CD8-positive, alpha-beta memory T cell (primary cell): Measurements from ENCODE around the gene CREB5. TPM values are rescaled to one million over a fixed set of nuclear protein-coding genes. Genes with fewer than 3 reads are reported as not detected.

ENCODE experiments used
- CTCF ChIA-PET: fragments of 350-600 bp; sonication (Branson Sonifier 250); formaldehyde crosslinking; loops from one replicate; lab custom pipeline; 2021; ENCODE audit warnings: antibody characterized with exemption; lab: Charles Lee
- POLR2A ChIA-PET: fragments of 350-600 bp; sonication (Branson Sonifier 250); formaldehyde crosslinking; loops from one replicate; lab custom pipeline; 2021; ENCODE audit warnings: antibody characterized with exemption; lab: Charles Lee
- DNase-seq, 5 donors: peaks; one replicate each; pipeline versions ENCODE4 v3.0.0 to v3.0.0-alpha.2; 2020 to 2022; ENCODE audit warnings: mixed read lengths in 1 of 5
- H3K27ac ChIP-seq: one replicate; pipeline ENCODE4 v1.7.0; 2013; ENCODE audit warnings: low read depth, mild to moderate bottlenecking, low read length, moderate library complexity
- H3K27me3 ChIP-seq: 2 replicates; pipeline ENCODE4 v1.7.0; 2013; ENCODE audit warnings: low read length, mild to moderate bottlenecking; ENCODE audit not compliant: insufficient read depth, poor library complexity, severe bottlenecking
- H3K36me3 ChIP-seq: 2 replicates; pipeline ENCODE4 v1.7.0; 2013; ENCODE audit warnings: mild to moderate bottlenecking, low read length, moderate library complexity; ENCODE audit not compliant: insufficient read depth
- H3K4me1 ChIP-seq: 2 replicates; pipeline ENCODE4 v1.7.0; 2013; ENCODE audit warnings: mild to moderate bottlenecking, low read length, moderate library complexity; ENCODE audit not compliant: insufficient read depth
- H3K4me3 ChIP-seq: 2 replicates; pipeline ENCODE4 v1.7.0; 2013; ENCODE audit warnings: mild to moderate bottlenecking, low read length
- H3K9me3 ChIP-seq: 2 replicates; pipeline ENCODE4 v1.7.0; 2013; ENCODE audit warnings: mild to moderate bottlenecking, low read length
- H3K27ac Mint-ChIP-seq, 8 donors: one replicate each; pipeline ENCODE4 v1.8.0; 2020 to 2021; ENCODE audit warnings: mixed read lengths in 8 of 8, mild to moderate bottlenecking in 6 of 8, inconsistent platforms in 3 of 8, moderate library complexity in 3 of 8
- H3K27me3 Mint-ChIP-seq, 2 donors: one replicate each; pipeline ENCODE4 v1.8.0; 2020 to 2021; ENCODE audit warnings: mixed read lengths in 2 of 2, mild to moderate bottlenecking in 1 of 2, moderate library complexity in 1 of 2
- H3K36me3 Mint-ChIP-seq, 3 donors: one replicate each; pipeline ENCODE4 v1.8.0; 2020 to 2021; ENCODE audit warnings: mixed read lengths in 3 of 3, inconsistent platforms in 1 of 3, mild to moderate bottlenecking in 1 of 3
- H3K4me1 Mint-ChIP-seq, 3 donors: one replicate each; pipeline ENCODE4 v1.8.0; 2020 to 2021; ENCODE audit warnings: mixed read lengths in 3 of 3, inconsistent platforms in 1 of 3, mild to moderate bottlenecking in 1 of 3
- H3K4me3 Mint-ChIP-seq, 7 donors: one replicate each; pipeline ENCODE4 v1.8.0; 2020 to 2021; ENCODE audit warnings: mixed read lengths in 7 of 7, mild to moderate bottlenecking in 6 of 7, moderate library complexity in 4 of 7, inconsistent platforms in 2 of 7
- H3K9me3 Mint-ChIP-seq, 5 donors: one replicate each; pipeline ENCODE4 v1.8.0; 2020 to 2022; ENCODE audit warnings: mixed read lengths in 5 of 5, mild to moderate bottlenecking in 3 of 5, moderate library complexity in 2 of 5, inconsistent platforms in 1 of 5
- polyA plus RNA-seq: library from polyadenylated mRNA; unstranded; fragments of 300-500 nt; fragmentation: Illumina TruSeq; gene quantifications from one replicate; pipeline ENCODE4 v1.2.3, GENCODE V29; 2021
- total RNA-seq, 2 experiments: library from RNA; stranded (reverse); gene quantifications; one replicate each; pipeline ENCODE4 v1.2.3, GENCODE V29; 2021

The CREB5 gene
- total and polyA plus RNA-seq, 3 experiments from 2014 or later: not detected

DNA sequence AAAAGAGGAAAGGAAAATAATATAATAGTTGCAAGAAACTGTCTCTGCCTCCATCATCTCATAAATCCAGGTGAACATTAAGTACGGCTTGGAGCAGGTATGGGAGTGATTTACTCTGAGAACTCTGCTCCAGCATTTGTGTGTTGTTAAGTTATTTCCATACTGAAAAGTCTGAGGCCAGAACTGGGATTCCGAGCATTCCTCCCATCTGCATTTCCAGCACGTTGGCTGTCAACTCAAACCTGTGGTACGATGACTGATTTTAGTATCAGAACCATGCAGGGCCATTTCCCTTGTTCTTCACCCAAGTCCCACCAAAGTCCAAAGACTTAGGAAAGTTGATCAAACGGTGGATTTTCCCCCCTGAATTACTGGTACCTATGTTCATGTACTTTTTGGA lies 104.9 kb downstream of the CREB5 start:
- ChIA-PET POLR2A (no interaction called here), CTCF (no interaction called here)
- H3K4me3 Mint-ChIP-seq: no peak overlapping the region
- H3K4me1 Mint-ChIP-seq: no peaks in the 10 kb centered on the region
- no peaks in the 10 kb centered on the region for H3K27me3 ChIP-seq
- H3K9me3 Mint-ChIP-seq: peaks cover 0 to 2% (median 0%) of the 10 kb centered on the region in 5 donors
- H3K36me3 Mint-ChIP-seq: no peaks in the 10 kb centered on the region
- no peaks in the 10 kb centered on the region for H3K9me3 ChIP-seq
- H3K36me3 ChIP-seq: no peaks in the 10 kb centered on the region
- no peaks in the 10 kb centered on the region for H3K27me3 Mint-ChIP-seq
- no peak overlapping the region for H3K4me3 ChIP-seq
- no peak overlapping the region for H3K27ac ChIP-seq
- H3K4me1 ChIP-seq: no peaks in the 10 kb centered on the region
- DNase-seq: no peak
- H3K27ac Mint-ChIP-seq: no peak overlapping the region

DNA sequence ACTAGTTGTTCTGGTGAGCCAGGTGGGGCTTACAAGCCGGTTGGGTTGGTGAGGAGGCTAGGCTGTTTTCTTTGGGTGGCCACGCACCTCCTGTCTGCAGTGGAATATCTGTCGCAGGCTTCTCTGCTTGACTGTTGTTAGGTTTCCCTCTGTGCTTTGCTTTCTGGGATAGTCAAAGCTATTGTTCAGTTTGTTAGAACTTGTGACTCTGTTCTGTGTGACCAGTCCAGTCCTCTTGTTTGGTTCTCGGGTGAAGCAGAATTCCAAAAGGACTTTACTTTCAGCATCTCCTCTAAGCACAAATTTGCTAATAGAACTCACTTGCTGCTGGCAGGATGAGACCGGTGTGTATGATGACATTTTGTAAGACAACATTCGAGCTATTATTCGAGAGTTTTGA lies 105.3 kb downstream of the CREB5 start:
- CTCF ChIA-PET: no interaction called here

DNA sequence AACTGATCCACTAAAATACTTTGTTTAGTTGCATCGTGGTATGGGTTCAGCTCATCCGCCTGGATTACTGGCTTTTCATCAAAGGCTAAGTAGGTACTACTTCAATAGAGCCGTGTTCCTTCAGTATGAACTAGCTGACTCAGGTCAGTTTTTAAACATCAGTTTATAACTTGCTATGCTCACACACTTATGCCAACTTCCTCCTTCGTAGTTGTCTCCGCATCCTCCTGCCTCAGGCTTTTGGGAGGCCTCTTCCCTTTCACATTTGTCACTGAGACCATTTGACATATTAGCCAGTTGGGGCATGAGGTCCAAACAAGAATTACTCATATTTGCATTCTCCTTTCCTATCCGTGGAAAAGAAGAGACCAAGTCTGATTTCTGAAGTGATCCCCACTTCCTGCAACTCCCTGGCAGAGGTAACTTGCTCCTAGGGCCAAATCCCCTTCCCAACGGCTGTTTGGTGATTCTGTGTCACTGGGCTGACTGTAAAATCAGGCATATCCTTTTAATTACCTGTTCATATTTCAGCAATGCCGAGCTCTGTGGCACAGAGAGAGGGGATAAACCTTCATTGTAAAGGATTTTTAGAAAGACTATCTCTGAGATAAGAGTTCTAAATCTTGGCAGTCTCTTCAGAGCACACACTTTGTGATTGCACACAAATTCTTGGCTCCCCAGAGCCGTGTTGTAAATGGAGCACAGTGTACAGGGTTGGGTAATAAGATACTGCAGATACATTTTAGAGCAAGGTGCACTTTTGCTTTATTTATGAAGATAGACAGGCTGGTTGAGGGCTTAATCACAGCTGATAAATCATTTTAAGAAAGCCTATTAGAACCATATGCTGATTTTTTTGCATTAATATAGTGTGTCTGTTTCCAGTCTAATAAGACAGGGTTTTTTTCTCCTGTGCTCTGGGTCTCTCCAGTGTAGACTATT lies 108.0 kb downstream of the CREB5 start:
- H3K9me3 ChIP-seq: no peaks in the 10 kb centered on the region
- H3K27ac ChIP-seq: no peak overlapping the region
- H3K4me3 Mint-ChIP-seq: no peak overlapping the region
- peaks cover 0 to 5% (median 0%) of the 10 kb centered on the region in 5 donors for H3K9me3 Mint-ChIP-seq
- ChIA-PET CTCF (no interaction called here), POLR2A (no interaction called here)
- peaks cover 0 to 5% of the 10 kb centered on the region in 2 donors for H3K27me3 Mint-ChIP-seq
- no peaks in the 10 kb centered on the region for H3K4me1 Mint-ChIP-seq
- H3K36me3 ChIP-seq: no peaks in the 10 kb centered on the region
- H3K4me1 ChIP-seq: no peaks in the 10 kb centered on the region
- H3K4me3 ChIP-seq: no peak overlapping the region
- no peaks in the 10 kb centered on the region for H3K27me3 ChIP-seq
- H3K27ac Mint-ChIP-seq: no peak overlapping the region
- no peak for DNase-seq
- H3K36me3 Mint-ChIP-seq: no peaks in the 10 kb centered on the region

More for the DNA sequence above, 105.3 kb downstream of the CREB5 start:
- no peak overlapping the region for H3K27ac ChIP-seq
- Mint-ChIP-seq H3K9me3 (peaks cover 0 to 2% (median 0%) of the 10 kb centered on the region in 5 donors), H3K27me3 (no peaks in the 10 kb centered on the region), H3K36me3 (no peaks in the 10 kb centered on the region), H3K4me1 (no peaks in the 10 kb centered on the region), H3K4me3 (no peak overlapping the region), H3K27ac (no peak overlapping the region)
- H3K36me3 ChIP-seq: no peaks in the 10 kb centered on the region
- H3K9me3 ChIP-seq: no peaks in the 10 kb centered on the region
- DNase-seq: no peak
- H3K27me3 ChIP-seq: no peaks in the 10 kb centered on the region
- POLR2A ChIA-PET: no interaction called here
- H3K4me1 ChIP-seq: no peaks in the 10 kb centered on the region
- no peak overlapping the region for H3K4me3 ChIP-seq

DNA sequence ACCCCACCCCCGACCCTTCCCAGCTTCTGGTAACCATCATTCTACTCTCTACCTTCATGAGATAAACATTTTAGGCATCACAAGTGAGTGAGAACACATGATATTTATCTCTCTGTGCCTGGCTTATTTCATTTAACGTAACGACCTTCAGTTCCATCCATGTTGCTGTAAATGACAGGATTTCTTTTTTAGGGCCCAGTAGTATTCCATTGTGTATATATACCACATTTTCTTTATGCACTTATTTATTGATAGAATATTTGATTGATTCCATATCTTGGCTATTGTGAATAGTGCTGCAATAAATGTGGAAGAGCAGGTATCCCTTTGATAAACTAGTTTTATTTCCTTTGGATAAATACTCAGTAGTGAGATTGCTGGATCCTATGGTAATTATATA lies 112.7 kb downstream of the CREB5 start:
- no peaks in the 10 kb centered on the region for H3K36me3 ChIP-seq
- no peaks in the 10 kb centered on the region for H3K9me3 ChIP-seq
- H3K27me3 ChIP-seq: no peaks in the 10 kb centered on the region
- Mint-ChIP-seq H3K9me3 (peaks cover 0 to 3% (median 0%) of the 10 kb centered on the region in 5 donors), H3K36me3 (no peaks in the 10 kb centered on the region), H3K27ac (no peak overlapping the region), H3K27me3 (peaks cover 1 to 5% of the 10 kb centered on the region in 2 donors), H3K4me1 (no peaks in the 10 kb centered on the region), H3K4me3 (no peak overlapping the region)
- DNase-seq: no peak
- no peak overlapping the region for H3K27ac ChIP-seq
- ChIA-PET CTCF (interaction anchor here (0.6 kb wide), 1 partner anchor 371 kb away, joined by 3 read pairs; no protein-coding TSS in a partner anchor), POLR2A (no interaction called here)
- H3K4me1 ChIP-seq: no peaks in the 10 kb centered on the region
- H3K4me3 ChIP-seq: no peak overlapping the region

DNA sequence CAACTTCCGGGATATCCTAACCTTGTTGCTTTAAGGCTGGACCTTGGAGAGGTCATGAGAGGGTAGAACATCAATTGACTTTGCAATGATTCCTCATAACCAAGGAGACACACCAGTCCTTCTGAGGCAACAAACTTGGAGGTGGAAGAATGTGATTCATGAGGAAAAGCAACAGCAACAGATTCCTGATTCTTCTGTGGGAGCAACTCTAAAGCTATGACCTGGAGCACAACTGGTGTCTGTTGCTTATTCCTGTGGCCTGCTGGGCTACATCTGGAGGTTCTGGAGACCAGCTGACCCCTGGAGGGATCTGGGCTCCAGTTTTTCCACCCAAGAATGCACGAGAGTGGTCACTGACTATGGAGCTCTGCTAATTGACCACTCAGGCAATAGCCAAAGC lies 116.6 kb downstream of the CREB5 start:
- Mint-ChIP-seq H3K4me1 (no peaks in the 10 kb centered on the region), H3K36me3 (no peaks in the 10 kb centered on the region), H3K27me3 (peaks cover under 1 to 1% of the 10 kb centered on the region in 2 donors), H3K9me3 (peaks cover 0 to 3% (median 0%) of the 10 kb centered on the region in 5 donors), H3K27ac (no peak overlapping the region), H3K4me3 (no peak overlapping the region)
- Histone ChIP-seq H3K4me3 (no peak overlapping the region), H3K36me3 (no peaks in the 10 kb centered on the region), H3K9me3 (no peaks in the 10 kb centered on the region), H3K27me3 (no peaks in the 10 kb centered on the region), H3K4me1 (no peaks in the 10 kb centered on the region), H3K27ac (no peak overlapping the region)
- no peak for DNase-seq
- POLR2A ChIA-PET: no interaction called here
- CTCF ChIA-PET: no interaction called here

DNA sequence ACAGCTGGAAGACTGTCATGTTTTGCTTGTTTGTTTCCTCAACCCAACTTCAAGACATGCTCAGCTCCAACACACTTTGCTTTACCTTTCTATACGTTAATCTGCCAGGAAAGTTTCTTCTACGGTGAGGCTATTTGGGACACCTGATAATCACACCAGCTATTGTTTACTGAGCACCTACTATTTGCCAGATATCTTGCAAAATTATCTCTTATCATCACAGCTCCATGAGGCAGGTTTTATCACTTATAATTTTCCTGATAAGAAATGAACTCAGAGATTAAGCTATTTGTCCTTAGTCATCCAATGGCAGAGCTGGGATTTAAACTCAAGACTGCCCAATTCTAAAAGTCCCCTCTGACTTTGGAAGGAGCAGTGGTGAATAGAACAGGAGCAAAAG lies 117.4 kb downstream of the CREB5 start:
- Mint-ChIP-seq H3K36me3 (no peaks in the 10 kb centered on the region), H3K9me3 (peaks cover 0 to 3% (median 0%) of the 10 kb centered on the region in 5 donors), H3K4me3 (no peak overlapping the region), H3K27me3 (peaks cover 0 to 1% of the 10 kb centered on the region in 2 donors), H3K27ac (no peak overlapping the region), H3K4me1 (no peaks in the 10 kb centered on the region)
- Histone ChIP-seq H3K36me3 (no peaks in the 10 kb centered on the region), H3K27me3 (no peaks in the 10 kb centered on the region), H3K4me3 (no peak overlapping the region), H3K9me3 (no peaks in the 10 kb centered on the region), H3K4me1 (no peaks in the 10 kb centered on the region), H3K27ac (no peak overlapping the region)
- DNase-seq: no peak
- ChIA-PET POLR2A (no interaction called here), CTCF (no interaction called here)

DNA sequence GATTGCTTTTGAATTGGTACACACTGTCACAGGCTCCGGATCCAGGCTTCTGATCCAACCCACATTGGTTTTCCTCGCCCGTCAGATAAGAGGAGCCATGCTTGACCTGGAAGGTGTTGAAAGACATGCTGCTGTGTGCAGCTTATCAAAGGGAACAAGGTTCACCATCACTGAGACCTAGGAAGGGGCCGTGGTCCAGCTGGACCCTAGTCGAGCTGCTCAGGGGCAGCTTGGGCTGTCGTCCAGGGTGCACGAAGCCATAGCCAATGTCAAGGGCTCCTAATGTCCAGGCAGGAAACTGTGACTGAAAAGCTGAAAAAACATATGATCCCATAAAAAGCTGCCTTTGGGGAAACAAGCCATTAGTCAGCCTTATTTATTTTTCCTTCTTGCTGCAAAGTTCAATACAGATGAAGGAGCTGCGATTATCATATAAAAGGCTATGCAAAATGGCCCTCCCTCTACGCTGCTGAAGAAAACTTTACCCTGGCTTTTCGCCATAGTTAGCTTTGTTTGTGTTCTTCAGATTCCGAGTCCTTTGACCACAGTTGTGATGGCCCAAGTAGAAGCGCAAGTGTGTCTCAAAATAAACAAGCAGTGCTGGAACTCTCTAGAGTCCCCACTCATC lies 118.0 kb downstream of the CREB5 start:
- ChIA-PET CTCF (no interaction called here), POLR2A (no interaction called here)
- H3K9me3 ChIP-seq: no peaks in the 10 kb centered on the region
- no peaks in the 10 kb centered on the region for H3K27me3 ChIP-seq
- no peaks in the 10 kb centered on the region for H3K36me3 Mint-ChIP-seq
- H3K27ac Mint-ChIP-seq: no peak overlapping the region
- no peak for DNase-seq
- no peaks in the 10 kb centered on the region for H3K4me1 Mint-ChIP-seq
- no peaks in the 10 kb centered on the region for H3K36me3 ChIP-seq
- peaks cover 0 to 1% of the 10 kb centered on the region in 2 donors for H3K27me3 Mint-ChIP-seq
- H3K4me3 Mint-ChIP-seq: no peak overlapping the region
- peaks cover 0 to 1% (median 0%) of the 10 kb centered on the region in 5 donors for H3K9me3 Mint-ChIP-seq
- H3K4me3 ChIP-seq: no peak overlapping the region
- H3K4me1 ChIP-seq: no peaks in the 10 kb centered on the region
- no peak overlapping the region for H3K27ac ChIP-seq

DNA sequence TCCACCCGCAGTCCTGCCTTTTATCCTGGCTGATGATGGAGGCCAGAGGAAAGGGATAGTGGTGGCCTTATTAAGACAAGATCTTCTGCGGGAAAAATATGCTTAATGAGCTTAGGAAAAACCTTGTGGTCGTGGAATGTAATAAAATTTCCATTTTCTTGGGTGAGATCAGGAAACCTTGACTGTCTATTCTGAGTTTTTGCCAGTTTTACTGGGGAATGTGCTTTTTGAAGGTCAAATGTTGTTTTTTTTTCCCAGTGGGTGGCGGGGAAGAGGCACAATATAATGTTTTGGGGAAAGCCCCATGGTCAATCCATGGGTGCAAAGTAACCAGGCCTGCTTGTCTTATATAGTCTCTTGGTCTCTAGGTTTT lies 118.5 kb downstream of the CREB5 start:
- Mint-ChIP-seq H3K27me3 (peaks cover 0 to 2% of the 10 kb centered on the region in 2 donors), H3K4me1 (no peaks in the 10 kb centered on the region)

More for the DNA sequence above, 118.5 kb downstream of the CREB5 start:
- Histone ChIP-seq H3K4me3 (no peak overlapping the region), H3K27ac (no peak overlapping the region), H3K36me3 (no peaks in the 10 kb centered on the region), H3K9me3 (no peaks in the 10 kb centered on the region), H3K27me3 (no peaks in the 10 kb centered on the region), H3K4me1 (no peaks in the 10 kb centered on the region)
- ChIA-PET CTCF (no interaction called here), POLR2A (no interaction called here)
- Mint-ChIP-seq H3K4me3 (no peak overlapping the region), H3K27ac (no peak overlapping the region), H3K36me3 (no peaks in the 10 kb centered on the region), H3K9me3 (peaks cover 0 to 4% (median 0%) of the 10 kb centered on the region in 5 donors)
- no peak for DNase-seq
